Muscle layer of colon (tissue), 2 donors: ENCODE measurements around the gene RIMBP3C.
"Not testable (repeated sequence)": the region's sequence is repeated elsewhere in the genome, so short reads cannot be mapped to it uniquely, and the experiment has no call there.

Source experiments
- H3K27ac ChIP-seq: one replicate; pipeline ENCODE4 v1.7.0; 2013; ENCODE audit warnings: low read depth, mild to moderate bottlenecking, low read length, moderate library complexity
- H3K27me3 ChIP-seq, 2 donors: one replicate each; pipeline ENCODE4 v1.7.0; 2013; ENCODE audit warnings: low read length in 2 of 2, mild to moderate bottlenecking in 2 of 2; ENCODE audit not compliant: insufficient read depth in 2 of 2, control insufficient read depth in 1 of 2
- H3K36me3 ChIP-seq: one replicate; pipeline ENCODE4 v1.7.0; 2013; ENCODE audit warnings: mild to moderate bottlenecking, low read length; ENCODE audit not compliant: insufficient read depth
- H3K4me1 ChIP-seq: one replicate; pipeline ENCODE4 v1.7.0; 2013; ENCODE audit warnings: mild to moderate bottlenecking, low read length; ENCODE audit not compliant: insufficient read depth
- H3K4me3 ChIP-seq, 2 donors: one replicate each; pipeline ENCODE4 v1.7.0; 2013; ENCODE audit warnings: low read length in 2 of 2, low read depth in 1 of 2, mild to moderate bottlenecking in 1 of 2, moderate library complexity in 1 of 2
- H3K9ac ChIP-seq: one replicate; pipeline ENCODE4 v1.7.0; 2013; ENCODE audit warnings: low read length
- H3K9me3 ChIP-seq: one replicate; pipeline ENCODE4 v1.7.0; 2013; ENCODE audit warnings: mild to moderate bottlenecking, low read length
- donor health status: abdominal sarcoma.
- donor health status: Adenocarcinoma of cecum.

Gene RIMBP3C

DNA sequence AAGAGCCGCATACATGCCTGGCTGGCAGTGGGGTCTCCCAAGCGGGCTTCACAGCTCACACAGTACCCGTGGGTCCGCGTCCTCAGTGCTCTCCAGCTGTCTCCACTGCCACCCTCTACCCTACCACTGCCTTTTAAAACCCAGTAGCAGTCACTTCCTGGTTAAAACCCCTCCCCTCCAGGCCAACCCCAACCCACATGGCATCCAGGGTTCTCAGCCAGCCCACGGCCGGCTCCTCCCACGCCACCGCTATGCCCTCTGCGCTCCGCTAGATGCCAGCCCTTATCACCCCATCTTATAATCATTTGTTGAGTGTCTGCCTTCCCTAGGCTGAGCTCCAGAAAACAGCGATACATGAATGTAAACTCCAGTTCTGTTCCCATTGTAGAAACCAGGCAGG, 37.1 kb downstream of the RIMBP3C start:
- H3K9ac ChIP-seq: not testable (repeated sequence)

GRCh38 chr22:21512022-21512421, 39.2 kb downstream of the RIMBP3C start:
- not testable (repeated sequence) for H3K4me1 ChIP-seq, H3K36me3 ChIP-seq, H3K9ac ChIP-seq, H3K4me3 ChIP-seq, H3K9me3 ChIP-seq, H3K27me3 ChIP-seq, H3K27ac ChIP-seq

More for the DNA sequence above, 37.1 kb downstream of the RIMBP3C start:
- H3K4me1 ChIP-seq, H3K4me3 ChIP-seq, H3K27ac ChIP-seq, H3K9me3 ChIP-seq, H3K27me3 ChIP-seq, H3K36me3 ChIP-seq: not testable (repeated sequence)

- not testable (repeated sequence) for H3K36me3 ChIP-seq, H3K4me3 ChIP-seq, H3K27ac ChIP-seq, H3K9ac ChIP-seq, H3K27me3 ChIP-seq, H3K9me3 ChIP-seq, H3K4me1 ChIP-seq
Measured at GRCh38 chr22:21510397-21510796, 40.9 kb downstream of the RIMBP3C start.

- not testable (repeated sequence) for H3K36me3 ChIP-seq, H3K9ac ChIP-seq, H3K4me1 ChIP-seq
Measured at GRCh38 chr22:21499623-21500506, 51.4 kb downstream of the RIMBP3C start.

GRCh38 chr22:21498489-21498888, 52.8 kb downstream of the RIMBP3C start:
- H3K4me3 ChIP-seq, H3K4me1 ChIP-seq, H3K36me3 ChIP-seq, H3K9ac ChIP-seq, H3K27me3 ChIP-seq, H3K9me3 ChIP-seq, H3K27ac ChIP-seq: not testable (repeated sequence)

More at GRCh38 chr22:21499623-21500506, 51.4 kb downstream of the RIMBP3C start:
- not testable (repeated sequence) for H3K27me3 ChIP-seq, H3K9me3 ChIP-seq, H3K4me3 ChIP-seq, H3K27ac ChIP-seq

DNA sequence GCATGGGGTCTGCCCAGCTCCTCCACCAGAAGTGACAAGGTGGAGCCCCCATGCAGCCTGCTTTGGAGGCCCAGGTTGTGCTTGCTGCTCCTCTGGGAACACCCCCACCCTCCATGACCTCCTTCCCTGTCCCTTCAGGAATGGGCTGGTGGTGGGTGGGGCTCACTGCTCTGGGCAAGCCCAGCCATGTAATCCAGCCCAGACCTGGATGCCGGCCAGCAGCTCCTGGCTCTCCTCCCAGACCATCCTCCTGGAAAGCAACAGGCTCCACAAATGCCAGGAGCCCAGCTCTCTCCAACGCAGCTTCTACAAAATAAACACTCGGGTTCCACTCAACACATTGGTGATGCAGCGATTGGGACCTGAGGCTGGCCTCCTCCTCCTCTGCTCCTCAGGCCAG, 53.3 kb downstream of the RIMBP3C start:
- not testable (repeated sequence) for H3K4me1 ChIP-seq, H3K9ac ChIP-seq, H3K27ac ChIP-seq, H3K27me3 ChIP-seq, H3K4me3 ChIP-seq, H3K9me3 ChIP-seq, H3K36me3 ChIP-seq
